GM20431 (cell line): ENCODE measurements around the gene TPH2.

Experiments
- in situ Hi-C: fragments of 300-500 bp; cut with MseI, MboI; formaldehyde crosslinking; loops from one replicate; pipeline ENCODE4 v1.15.0; 2020; ENCODE audit warnings: low sequenced_read_pairs; ENCODE audit not compliant: unreplicated experiment

Gene TPH2

GRCh38 chr12:72028966-72029365 lies 90.3 kb downstream of the TPH2 start:
- in situ Hi-C loops = no loop called here

- in situ Hi-C loops = no loop called here
Observed at GRCh38 chr12:72030277-72030676, 91.6 kb downstream of the TPH2 start.

- in situ Hi-C loops = no loop called here
Observed at GRCh38 chr12:72031066-72031465, 92.4 kb downstream of the TPH2 start.

- in situ Hi-C loops = no loop called here
Observed at GRCh38 chr12:72033991-72034390, 95.3 kb downstream of the TPH2 start.

- in situ Hi-C loops = no loop called here
Observed at GRCh38 chr12:72035625-72036024, 97.0 kb downstream of the TPH2 start.

GRCh38 chr12:72036393-72036792 lies 97.7 kb downstream of the TPH2 start:
- in situ Hi-C loops = no loop called here

GRCh38 chr12:72037006-72037795 lies 98.6 kb downstream of the TPH2 start:
- in situ Hi-C loops = no loop called here

GRCh38 chr12:72041811-72042210 lies 103.2 kb downstream of the TPH2 start:
- in situ Hi-C loops = no loop called here

- in situ Hi-C loops = no loop called here
Observed at GRCh38 chr12:72053604-72054003, 115.0 kb downstream of the TPH2 start.

- in situ Hi-C loops = no loop called here
Observed at GRCh38 chr12:72054511-72054910, 115.9 kb downstream of the TPH2 start.

GRCh38 chr12:72057330-72057914 lies 118.8 kb downstream of the TPH2 start:
- in situ Hi-C loops = no loop called here

GRCh38 chr12:72063073-72063472 lies 124.4 kb downstream of the TPH2 start:
- in situ Hi-C loops = no loop called here

GRCh38 chr12:72071030-72071429 lies 132.4 kb downstream of the TPH2 start:
- in situ Hi-C loops = no loop called here

GRCh38 chr12:72072592-72073212 lies 134.1 kb downstream of the TPH2 start:
- in situ Hi-C loops = no loop called here

GRCh38 chr12:72074065-72074464 lies 135.4 kb downstream of the TPH2 start:
- in situ Hi-C loops = no loop called here

GRCh38 chr12:72074956-72075355 lies 136.3 kb downstream of the TPH2 start:
- in situ Hi-C loops = no loop called here

GRCh38 chr12:72075401-72075800 lies 136.8 kb downstream of the TPH2 start:
- in situ Hi-C loops = no loop called here

GRCh38 chr12:72075891-72076557 lies 137.4 kb downstream of the TPH2 start:
- in situ Hi-C loops = no loop called here

- in situ Hi-C loops = no loop called here
Observed at GRCh38 chr12:72076558-72076915, 137.9 kb downstream of the TPH2 start.

GRCh38 chr12:72077111-72077820 lies 138.6 kb downstream of the TPH2 start:
- in situ Hi-C loops = no loop called here
